Chondrocyte (in vitro differentiated cells): ENCODE results near the gene SYNE3. TPM values are rescaled to one million over a fixed set of nuclear protein-coding genes. Genes with fewer than 3 reads are reported as not detected.

Experiments used
- DNase-seq: peaks from one replicate; pipeline ENCODE4 v3.0.0; 2021; ENCODE audit warnings: mixed read lengths, low spot score
- H3K27ac Mint-ChIP-seq: one replicate; pipeline ENCODE4 v1.8.0; 2021; ENCODE audit warnings: mild to moderate bottlenecking, moderate library complexity, mixed read lengths; ENCODE audit not compliant: unreplicated experiment
- H3K27me3 Mint-ChIP-seq: 2 replicates; pipeline ENCODE4 v1.8.0; 2021; ENCODE audit warnings: low read depth, mixed read lengths
- H3K36me3 Mint-ChIP-seq: 2 replicates; pipeline ENCODE4 v1.8.0; 2021; ENCODE audit warnings: low read depth, mixed read lengths
- H3K4me1 Mint-ChIP-seq: 2 replicates; pipeline ENCODE4 v1.8.0; 2021; ENCODE audit warnings: low read depth, mild to moderate bottlenecking, mixed read lengths
- H3K4me3 Mint-ChIP-seq: one replicate; pipeline ENCODE4 v1.8.0; 2021; ENCODE audit warnings: mild to moderate bottlenecking, moderate library complexity, mixed read lengths; ENCODE audit not compliant: unreplicated experiment
- H3K9me3 Mint-ChIP-seq: 2 replicates; pipeline ENCODE4 v1.8.0; 2021; ENCODE audit warnings: low read depth, mixed read lengths
- CTCF ChIP-seq: fragments of 200-600 bp; sonication (generic); IDR thresholded peaks from 2 replicates; pipeline ENCODE4 v1.5.0; 2021; ENCODE audit warnings: antibody characterized with exemption, mild to moderate bottlenecking, moderate library complexity
- total RNA-seq: library from RNA; stranded (reverse); gene quantifications from 3 replicates; pipeline ENCODE4 v1.2.1, GENCODE V29; 2021

The SYNE3 gene
- total RNA-seq, 1 donor from 2014 or later: 22.3 TPM

GRCh38 chr14:95557832-95558231 is 41.4 kb upstream of the SYNE3 start:
- H3K4me1 Mint-ChIP-seq: no peaks in the 10 kb centered on the region
- H3K27me3 Mint-ChIP-seq: peaks cover 3% of the 10 kb centered on the region
- no peak overlapping the region for H3K27ac Mint-ChIP-seq
- DNase-seq: no peak
- no peaks in the 10 kb centered on the region for H3K36me3 Mint-ChIP-seq
- H3K9me3 Mint-ChIP-seq: no peaks in the 10 kb centered on the region
- H3K4me3 Mint-ChIP-seq: no peak overlapping the region
- no peak for TF ChIP-seq CTCF

- no peaks in the 10 kb centered on the region for H3K4me1 Mint-ChIP-seq
- H3K9me3 Mint-ChIP-seq: no peaks in the 10 kb centered on the region
- H3K36me3 Mint-ChIP-seq: no peaks in the 10 kb centered on the region
- H3K27me3 Mint-ChIP-seq: peaks cover 3% of the 10 kb centered on the region
- no peak overlapping the region for H3K4me3 Mint-ChIP-seq
- no peak for TF ChIP-seq CTCF
- no peak for DNase-seq
- no peak overlapping the region for H3K27ac Mint-ChIP-seq
Observed at GRCh38 chr14:95557291-95557690, 40.8 kb upstream of the SYNE3 start.

- peaks cover 4% of the 10 kb centered on the region for H3K9me3 Mint-ChIP-seq
- no peak for DNase-seq
- no peak for TF ChIP-seq CTCF
- H3K27me3 Mint-ChIP-seq: no peaks in the 10 kb centered on the region
- H3K4me1 Mint-ChIP-seq: no peaks in the 10 kb centered on the region
- peaks cover 2% of the 10 kb centered on the region for H3K36me3 Mint-ChIP-seq
- H3K27ac Mint-ChIP-seq: no peak overlapping the region
- H3K4me3 Mint-ChIP-seq: no peak overlapping the region
Observed at GRCh38 chr14:95555053-95555452, 38.6 kb upstream of the SYNE3 start.

- H3K4me1 Mint-ChIP-seq: peaks cover 10% of the 10 kb centered on the region
- no peak for DNase-seq
- no peak overlapping the region for H3K27ac Mint-ChIP-seq
- peaks cover 8% of the 10 kb centered on the region for H3K9me3 Mint-ChIP-seq
- no peak overlapping the region for H3K4me3 Mint-ChIP-seq
- TF ChIP-seq CTCF: no peak
- peaks cover 6% of the 10 kb centered on the region for H3K36me3 Mint-ChIP-seq
- no peaks in the 10 kb centered on the region for H3K27me3 Mint-ChIP-seq
Observed at GRCh38 chr14:95553141-95553540, 36.7 kb upstream of the SYNE3 start.

GRCh38 chr14:95551435-95551834 is 35.0 kb upstream of the SYNE3 start:
- Mint-ChIP-seq H3K4me3 (no peak overlapping the region), H3K27ac (no peak overlapping the region), H3K36me3 (peaks cover 6% of the 10 kb centered on the region), H3K9me3 (peaks cover 8% of the 10 kb centered on the region), H3K4me1 (peaks cover 26% of the 10 kb centered on the region), H3K27me3 (no peaks in the 10 kb centered on the region)
- DNase-seq: no peak
- TF ChIP-seq CTCF: no peak
